ENCODE results near the gene ETV6. TPM values are rescaled to one million over a fixed set of nuclear protein-coding genes. Genes with fewer than 3 reads are reported as not detected.

The ETV6 gene
- total RNA-seq, 2 experiments from 2014 or later: 55.3 to 57.5 TPM

DNA sequence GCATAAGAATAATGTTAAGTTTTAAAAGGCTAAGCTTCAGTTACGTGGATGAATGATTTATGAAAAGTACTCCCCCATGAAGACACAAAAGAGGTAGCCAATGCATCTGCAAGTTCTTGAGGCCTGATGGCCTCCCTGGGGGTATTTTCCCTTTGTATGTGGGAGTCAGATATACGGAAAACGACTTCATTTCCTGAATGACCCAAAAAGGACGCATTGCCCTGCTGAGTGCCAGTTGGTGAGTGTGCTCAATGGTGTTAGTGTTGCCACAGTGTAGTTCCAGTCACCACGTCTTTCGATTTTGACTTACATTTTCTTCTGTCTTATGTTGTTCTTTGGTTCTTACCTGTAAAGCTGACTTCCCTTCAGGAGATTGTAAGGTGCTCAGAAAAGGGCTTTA, 8.0 kb downstream of the ETV6 start:
- Mint-ChIP-seq H3K4me1 (ENCODE audit: low read depth) (peaks cover 93% of the 10 kb centered on the region), H3K36me3 (peaks cover 35% of the 10 kb centered on the region), H3K27ac (peak overlapping the region; percentile 40), H3K27me3 (no peaks in the 10 kb centered on the region), H3K9me3 (no peaks in the 10 kb centered on the region), H3K4me3 (no peak overlapping the region)
- CTCF ChIA-PET: interaction anchor here (0.8 to 1.0 kb wide), 2 partner anchors 76 to 376 kb away, joined by 3 to 4 read pairs; no protein-coding TSS in a partner anchor
- peak; percentile 40 for DNase-seq
- intact Hi-C loops (cut with micrococcal nuclease): no loop called here
- POLR2A ChIA-PET: interaction anchor here (1.5 kb wide), 1 partner anchor 352 kb away, joined by 3 read pairs; no protein-coding TSS in a partner anchor

- H3K27me3 Mint-ChIP-seq: no peaks in the 10 kb centered on the region
- peaks cover 32% of the 10 kb centered on the region for H3K36me3 Mint-ChIP-seq
- no peaks in the 10 kb centered on the region for H3K9me3 Mint-ChIP-seq
- no peak for DNase-seq
- H3K4me3 Mint-ChIP-seq: no peak overlapping the region
- intact Hi-C loops (cut with micrococcal nuclease): no loop called here
- peak overlapping the region; percentile 29 for H3K27ac Mint-ChIP-seq
- POLR2A ChIA-PET: interaction anchor here (1.8 kb wide), 1 partner anchor 9 kb away, joined by 5 read pairs; the partner anchor contains the start of gene ETV6
- CTCF ChIA-PET: no interaction called here
- peaks cover 91% of the 10 kb centered on the region for H3K4me1 Mint-ChIP-seq (ENCODE audit: low read depth)
Observed at GRCh38 chr12:11658791-11659190, 9.3 kb downstream of the ETV6 start.

GRCh38 chr12:11660624-11661023, 11.2 kb downstream of the ETV6 start:
- no peak overlapping the region for H3K27ac Mint-ChIP-seq
- peaks cover 36% of the 10 kb centered on the region for H3K36me3 Mint-ChIP-seq
- peaks cover 89% of the 10 kb centered on the region for H3K4me1 Mint-ChIP-seq (ENCODE audit: low read depth)
- ChIA-PET POLR2A (no interaction called here), CTCF (no interaction called here)
- H3K27me3 Mint-ChIP-seq: no peaks in the 10 kb centered on the region
- no peak for DNase-seq
- H3K9me3 Mint-ChIP-seq: no peaks in the 10 kb centered on the region
- intact Hi-C loops (cut with micrococcal nuclease): no loop called here
- no peak overlapping the region for H3K4me3 Mint-ChIP-seq

- H3K27ac Mint-ChIP-seq: no peak overlapping the region
- POLR2A ChIA-PET: interaction anchor here (1.0 to 1.9 kb wide), 2 partner anchors 9 to 12 kb away, joined by 4 to 9 read pairs; partner anchors contain the start of gene ETV6
- DNase-seq: no peak
- no peaks in the 10 kb centered on the region for H3K27me3 Mint-ChIP-seq
- H3K4me1 Mint-ChIP-seq (ENCODE audit: low read depth): peaks cover 87% of the 10 kb centered on the region
- intact Hi-C loops (cut with micrococcal nuclease): no loop called here
- H3K36me3 Mint-ChIP-seq: peaks cover 31% of the 10 kb centered on the region
- no peak overlapping the region for H3K4me3 Mint-ChIP-seq
- CTCF ChIA-PET: no interaction called here
- H3K9me3 Mint-ChIP-seq: no peaks in the 10 kb centered on the region
Observed at GRCh38 chr12:11661491-11662089, 12.1 kb downstream of the ETV6 start.

DNA sequence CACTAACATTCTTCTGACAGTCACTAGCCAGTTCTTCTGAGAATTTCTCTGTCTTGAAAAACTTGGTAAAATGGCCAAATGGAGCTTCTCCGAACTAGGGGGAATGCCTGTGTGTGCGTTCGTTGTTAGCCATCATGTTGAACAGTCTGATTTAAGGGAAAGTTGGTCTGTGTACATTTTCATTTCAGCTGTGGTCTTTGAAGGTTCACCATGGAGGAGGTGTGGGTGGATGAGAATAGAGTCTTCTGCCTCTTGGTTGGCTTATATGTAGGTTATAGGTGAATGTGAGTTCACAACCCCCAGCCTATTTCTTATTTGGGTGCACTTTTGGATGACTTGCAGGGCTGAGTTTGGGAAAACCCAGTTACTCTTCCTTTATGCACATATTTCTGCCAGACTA, 12.9 kb downstream of the ETV6 start:
- H3K27me3 Mint-ChIP-seq: no peaks in the 10 kb centered on the region
- H3K36me3 Mint-ChIP-seq: peaks cover 27% of the 10 kb centered on the region
- peaks cover 82% of the 10 kb centered on the region for H3K4me1 Mint-ChIP-seq (ENCODE audit: low read depth)
- H3K27ac Mint-ChIP-seq: peak overlapping the region; percentile 26
- H3K9me3 Mint-ChIP-seq: no peaks in the 10 kb centered on the region
- DNase-seq: peak; percentile 18
- ChIA-PET CTCF (no interaction called here), POLR2A (interaction anchor here (1.0 to 1.9 kb wide), 2 partner anchors 9 to 13 kb away, joined by 4 to 9 read pairs; partner anchors contain the start of gene ETV6)
- intact Hi-C loops (cut with micrococcal nuclease): no loop called here
- H3K4me3 Mint-ChIP-seq: no peak overlapping the region

DNA sequence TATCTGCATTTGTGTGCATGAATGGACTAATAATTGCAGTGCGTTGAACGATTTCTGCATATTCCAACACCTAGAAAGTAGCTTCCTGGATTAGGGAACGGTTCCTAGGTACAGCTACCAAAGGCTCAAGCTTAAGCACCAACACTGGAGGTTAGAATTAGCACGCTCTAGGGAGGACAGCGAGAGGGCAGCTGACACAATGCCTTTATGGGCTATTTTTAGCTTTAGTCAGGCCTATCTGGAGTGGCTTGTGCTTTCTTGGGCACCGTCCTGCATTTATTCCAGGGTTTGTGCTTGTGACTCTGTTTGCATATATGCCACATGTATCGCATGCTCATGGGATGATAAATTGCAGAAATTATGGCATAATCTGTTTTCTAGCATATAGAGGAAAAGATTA, 13.7 kb downstream of the ETV6 start:
- H3K27ac Mint-ChIP-seq: no peak overlapping the region
- H3K4me1 Mint-ChIP-seq (ENCODE audit: low read depth): peaks cover 77% of the 10 kb centered on the region
- POLR2A ChIA-PET: interaction anchor here (1.9 kb wide), 1 partner anchor 10 kb away, joined by 9 read pairs; no protein-coding TSS in a partner anchor
- no peak overlapping the region for H3K4me3 Mint-ChIP-seq
- no peaks in the 10 kb centered on the region for H3K27me3 Mint-ChIP-seq
- H3K36me3 Mint-ChIP-seq: peaks cover 24% of the 10 kb centered on the region
- DNase-seq: no peak
- CTCF ChIA-PET: no interaction called here
- H3K9me3 Mint-ChIP-seq: no peaks in the 10 kb centered on the region
- intact Hi-C loops (cut with micrococcal nuclease): no loop called here

GRCh38 chr12:11664101-11664500, 14.6 kb downstream of the ETV6 start:
- Mint-ChIP-seq H3K4me1 (ENCODE audit: low read depth) (peaks cover 78% of the 10 kb centered on the region), H3K27ac (no peak overlapping the region), H3K27me3 (no peaks in the 10 kb centered on the region), H3K36me3 (peaks cover 22% of the 10 kb centered on the region), H3K4me3 (no peak overlapping the region), H3K9me3 (no peaks in the 10 kb centered on the region)
- CTCF ChIA-PET: no interaction called here
- intact Hi-C loops (cut with micrococcal nuclease): no loop called here
- POLR2A ChIA-PET: interaction anchor here (0.6 to 1.7 kb wide), 2 partner anchors 14 to 95 kb away, joined by 3 to 5 read pairs; partner anchors contain the start of gene ETV6
- DNase-seq: no peak

DNA sequence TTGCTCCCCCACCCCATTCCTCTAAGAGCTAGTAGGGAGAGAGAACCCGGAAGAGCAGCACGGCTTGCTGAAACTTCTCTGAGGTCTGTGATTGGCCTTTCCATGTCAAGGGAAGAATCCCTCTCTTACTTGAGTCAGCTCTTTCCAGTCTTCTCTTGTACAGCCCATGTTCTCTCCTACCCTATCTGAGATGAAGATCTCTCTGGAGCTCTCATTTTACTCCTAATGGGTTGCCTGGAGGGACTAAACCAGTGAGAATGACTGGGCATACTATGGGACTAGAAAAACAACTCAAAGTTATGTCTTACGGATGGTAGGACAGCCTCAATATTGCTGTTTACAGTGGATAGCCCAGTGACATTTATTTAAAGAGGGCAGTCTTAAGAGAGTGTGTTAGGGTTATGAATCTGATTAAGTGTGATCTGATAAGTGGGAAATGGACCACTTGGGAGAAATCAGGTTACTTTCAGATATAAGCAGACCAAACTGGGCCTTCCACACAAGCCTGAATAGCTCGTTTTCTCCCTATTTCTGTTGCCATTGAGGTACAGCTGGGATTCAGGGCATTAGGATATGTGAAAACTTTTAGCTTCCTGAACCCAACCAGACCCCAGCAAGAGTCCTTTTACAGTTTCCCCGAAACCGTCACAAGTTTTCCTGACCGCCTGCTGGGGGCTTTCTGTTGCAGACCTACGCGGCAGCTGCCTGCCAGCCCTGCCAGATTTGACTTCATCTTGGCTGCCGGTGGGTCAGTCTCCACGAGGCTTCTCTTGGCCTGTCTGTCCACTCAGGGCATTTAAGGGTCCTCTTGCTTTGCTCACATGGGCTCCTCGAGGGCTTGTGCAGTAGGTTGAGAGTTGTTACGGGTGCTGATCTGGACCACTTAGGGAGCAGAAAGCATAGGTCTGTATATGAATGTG, 16.9 kb downstream of the ETV6 start:
- no peaks in the 10 kb centered on the region for H3K9me3 Mint-ChIP-seq
- CTCF ChIA-PET: interaction anchor here (0.6 kb wide), 1 partner anchor 324 kb away, joined by 4 read pairs; no protein-coding TSS in a partner anchor
- POLR2A ChIA-PET: no interaction called here
- H3K4me1 Mint-ChIP-seq (ENCODE audit: low read depth): peaks cover 70% of the 10 kb centered on the region
- no peak overlapping the region for H3K4me3 Mint-ChIP-seq
- H3K36me3 Mint-ChIP-seq: peaks cover 18% of the 10 kb centered on the region
- H3K27me3 Mint-ChIP-seq: no peaks in the 10 kb centered on the region
- intact Hi-C loops (cut with micrococcal nuclease): no loop called here
- no peak overlapping the region for H3K27ac Mint-ChIP-seq
- no peak for DNase-seq

DNA sequence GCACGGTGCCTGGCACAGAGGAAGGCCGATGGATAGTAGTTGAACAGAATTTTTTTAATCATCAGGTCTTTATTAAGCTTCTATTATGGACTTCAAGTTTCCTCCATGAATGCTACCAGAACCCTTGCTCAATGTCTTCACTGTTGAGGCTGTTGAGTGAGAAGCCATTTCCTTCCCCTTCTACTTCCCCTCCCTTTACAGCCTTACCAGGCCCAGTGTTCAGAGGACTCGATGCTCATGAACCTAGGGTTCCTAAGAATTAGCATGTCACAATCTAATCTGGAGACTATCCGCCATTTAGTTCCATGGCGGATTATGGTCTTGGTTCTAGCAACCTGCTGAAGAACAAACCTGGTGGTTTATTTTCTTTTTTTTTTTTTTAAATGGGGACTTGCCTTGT, 17.7 kb downstream of the ETV6 start:
- H3K27me3 Mint-ChIP-seq: no peaks in the 10 kb centered on the region
- no peak overlapping the region for H3K4me3 Mint-ChIP-seq
- no peak for DNase-seq
- intact Hi-C loops (cut with micrococcal nuclease): no loop called here
- no peaks in the 10 kb centered on the region for H3K9me3 Mint-ChIP-seq
- H3K36me3 Mint-ChIP-seq: peaks cover 11% of the 10 kb centered on the region
- peaks cover 65% of the 10 kb centered on the region for H3K4me1 Mint-ChIP-seq (ENCODE audit: low read depth)
- POLR2A ChIA-PET: no interaction called here
- CTCF ChIA-PET: interaction anchor here (0.6 kb wide), 1 partner anchor 324 kb away, joined by 4 read pairs; no protein-coding TSS in a partner anchor
- no peak overlapping the region for H3K27ac Mint-ChIP-seq

GRCh38 chr12:11668611-11669010, 19.1 kb downstream of the ETV6 start:
- H3K27me3 Mint-ChIP-seq: no peaks in the 10 kb centered on the region
- CTCF ChIA-PET: no interaction called here
- no peaks in the 10 kb centered on the region for H3K9me3 Mint-ChIP-seq
- no peak for DNase-seq
- peaks cover 8% of the 10 kb centered on the region for H3K36me3 Mint-ChIP-seq
- no peak overlapping the region for H3K4me3 Mint-ChIP-seq
- intact Hi-C loops (cut with micrococcal nuclease): no loop called here
- H3K4me1 Mint-ChIP-seq (ENCODE audit: low read depth): peaks cover 68% of the 10 kb centered on the region
- POLR2A ChIA-PET: no interaction called here
- no peak overlapping the region for H3K27ac Mint-ChIP-seq

DNA sequence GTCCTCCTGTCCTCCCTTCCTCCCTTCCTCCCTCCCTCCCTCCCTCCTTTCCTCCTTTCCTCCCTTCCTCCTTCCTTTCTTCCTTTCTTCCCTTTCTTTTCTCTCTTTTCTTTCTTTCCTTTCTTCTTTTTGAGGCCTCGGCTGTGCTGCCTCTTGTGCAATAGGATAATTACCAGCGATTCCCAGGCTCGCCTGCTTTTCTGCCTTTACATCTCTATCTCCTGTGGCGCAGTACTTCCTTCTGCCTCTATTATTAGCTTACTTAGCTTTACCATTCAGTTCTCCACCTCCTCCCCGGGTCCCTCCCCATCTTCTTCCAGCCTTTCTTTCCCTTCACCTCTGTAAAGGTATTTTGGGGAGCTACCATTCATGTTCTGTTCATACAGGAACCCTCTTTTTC, 19.9 kb downstream of the ETV6 start:
- Mint-ChIP-seq H3K9me3 (no peaks in the 10 kb centered on the region), H3K36me3 (peaks cover 8% of the 10 kb centered on the region), H3K27me3 (no peaks in the 10 kb centered on the region), H3K4me3 (no peak overlapping the region), H3K4me1 (ENCODE audit: low read depth) (peaks cover 69% of the 10 kb centered on the region), H3K27ac (no peak overlapping the region)
- ChIA-PET CTCF (no interaction called here), POLR2A (no interaction called here)
- no peak for DNase-seq
- intact Hi-C loops (cut with micrococcal nuclease): no loop called here
